ENCODE data around the gene CCDC182.

GRCh38 chr17:57755480-57756070 lies 10.5 kb upstream of the CCDC182 start:
- TF ChIP-seq POLR2A (IDR thresholded peaks at IDR 0.05), result no peak
- no peak for TF ChIP-seq CTCF (IDR thresholded peaks at IDR 0.05)

Data from heart left ventricle (tissue), 13 donors.